Activated CD8-positive, alpha-beta memory T cell treated with anti-CD3 and anti-CD28 coated beads, Interleukin-2, amount 50 U/mL, for 1 hour (primary cell): ENCODE data around the gene DNER.

Experiments used
- DNase-seq: peaks from one replicate; pipeline ENCODE4 v3.0.0-alpha.2; 2020; ENCODE audit errors: extremely low read depth

DNER gene

GRCh38 chr2:229501051-229501794 lies 213.1 kb downstream of the DNER start:
- no peak for DNase-seq

DNA sequence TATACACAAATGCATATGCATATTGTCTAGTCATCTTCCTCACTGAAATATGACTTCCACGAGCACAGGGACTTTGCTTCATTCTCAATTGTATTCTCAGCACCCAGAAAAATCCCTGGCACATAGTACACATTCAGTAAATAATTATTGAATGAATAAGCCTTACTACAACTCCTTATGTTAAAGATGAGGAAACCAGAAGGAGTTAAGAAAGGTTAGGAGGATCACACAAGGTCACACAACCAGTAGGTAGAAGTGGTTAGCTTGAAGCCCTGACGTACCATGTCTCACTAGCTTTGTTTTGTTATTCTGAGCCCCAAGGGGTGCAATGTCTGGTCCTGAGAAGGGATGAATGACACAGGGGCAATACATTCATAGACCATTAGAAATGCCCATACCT lies 222.3 kb downstream of the DNER start:
- DNase-seq = no peak

DNA sequence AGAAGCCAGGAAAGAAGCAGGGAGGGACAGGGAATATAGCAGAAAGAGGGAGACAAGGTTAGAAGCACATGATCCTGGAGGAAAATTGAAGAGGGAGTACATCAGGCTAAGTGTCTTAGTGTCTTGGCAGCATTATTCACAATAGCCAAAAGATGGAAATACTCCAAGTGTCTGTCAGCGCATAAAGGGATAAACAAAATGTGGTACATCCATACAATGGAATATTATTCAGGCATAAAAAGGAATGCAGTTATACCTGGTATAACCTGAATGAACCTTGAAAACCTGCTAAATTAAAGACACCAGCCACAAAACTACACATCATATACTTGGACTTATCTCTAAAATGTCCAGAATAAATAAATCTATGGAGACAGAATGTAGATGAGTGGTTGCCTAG lies 224.2 kb downstream of the DNER start:
- no peak for DNase-seq

DNA sequence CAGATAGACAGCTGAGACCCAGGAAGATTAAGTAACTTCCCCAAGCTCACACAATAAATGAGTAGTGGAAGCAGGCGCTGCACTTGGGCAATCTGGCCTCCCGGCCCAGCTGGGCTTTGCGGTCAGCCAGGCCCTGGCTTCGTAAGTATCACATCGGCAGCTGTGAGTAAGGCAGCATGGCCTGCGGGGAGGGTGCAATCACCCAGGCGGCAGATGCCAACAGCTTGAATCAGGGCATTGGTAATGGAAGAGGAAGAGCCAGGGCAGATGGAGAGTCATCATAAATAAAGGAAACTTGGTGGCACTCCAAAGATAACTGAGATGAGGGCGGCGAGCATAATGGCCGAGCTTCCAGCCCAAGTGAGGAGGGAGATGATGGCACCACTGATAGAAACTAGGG lies 225.3 kb downstream of the DNER start:
- no peak for DNase-seq

GRCh38 chr2:229488232-229488631 lies 226.1 kb downstream of the DNER start:
- DNase-seq = no peak

DNA sequence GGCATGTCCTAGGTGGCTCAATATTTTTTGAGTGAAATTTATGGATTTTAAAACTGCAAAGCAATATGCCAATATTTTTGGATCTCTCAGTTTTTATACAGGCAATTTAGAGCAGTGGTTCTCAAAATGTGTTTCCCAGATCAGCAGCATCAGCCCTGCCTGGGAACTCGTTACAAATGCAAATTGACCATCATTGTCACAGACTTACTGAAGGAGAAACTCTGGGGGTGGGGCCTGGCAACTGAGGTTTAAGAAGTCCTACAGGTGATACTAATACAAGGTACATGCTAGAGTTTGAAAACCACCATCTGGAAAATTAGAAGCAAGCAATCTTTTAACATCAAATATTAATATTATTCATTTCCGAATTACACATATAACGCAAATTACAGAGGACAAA lies 227.7 kb downstream of the DNER start:
- DNase-seq = no peak

GRCh38 chr2:229485857-229486256 lies 228.5 kb downstream of the DNER start:
- DNase-seq = no peak

DNA sequence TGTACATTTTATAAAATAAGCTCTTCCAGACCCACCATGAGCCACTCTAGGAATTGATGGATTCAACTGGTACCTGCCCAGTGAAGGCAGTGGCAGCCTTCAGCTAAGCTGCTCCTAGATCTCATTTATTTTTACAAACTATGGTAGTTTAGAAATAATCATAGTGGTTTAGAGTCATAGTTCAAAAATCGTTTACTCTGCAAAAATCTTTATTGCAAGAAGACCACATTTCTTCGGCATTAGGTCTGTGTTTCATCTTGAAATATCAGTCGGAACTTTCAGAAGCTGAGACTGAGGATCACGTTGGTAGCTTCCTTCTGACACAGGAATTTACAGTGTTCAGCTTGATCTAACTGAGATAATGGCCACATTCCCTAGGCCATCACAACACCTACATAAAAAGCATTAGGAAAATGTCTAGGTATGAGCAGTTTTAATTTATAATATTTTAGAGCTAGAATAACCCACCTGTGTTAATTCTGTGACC lies 237.0 kb downstream of the DNER start:
- no peak for DNase-seq

DNA sequence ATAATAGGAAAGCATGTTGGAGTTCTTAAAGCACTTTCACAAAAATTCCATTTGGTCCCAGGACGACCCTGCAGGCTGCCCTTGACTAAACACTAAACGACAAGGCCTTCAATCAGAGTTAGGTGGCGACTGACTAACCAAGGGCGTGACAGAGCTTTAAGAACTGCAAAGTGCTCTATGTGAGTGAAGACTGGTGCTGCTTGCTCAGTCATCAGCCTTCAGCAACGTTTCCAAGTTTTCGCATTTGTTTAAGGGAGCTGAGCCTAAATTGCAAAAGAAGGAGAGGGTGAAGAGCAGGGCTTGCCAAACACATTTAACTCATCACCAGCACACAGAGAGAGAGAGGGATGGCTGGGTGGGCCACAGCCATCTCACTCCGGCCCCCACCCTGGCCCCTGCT lies 238.6 kb downstream of the DNER start:
- no peak for DNase-seq

DNA sequence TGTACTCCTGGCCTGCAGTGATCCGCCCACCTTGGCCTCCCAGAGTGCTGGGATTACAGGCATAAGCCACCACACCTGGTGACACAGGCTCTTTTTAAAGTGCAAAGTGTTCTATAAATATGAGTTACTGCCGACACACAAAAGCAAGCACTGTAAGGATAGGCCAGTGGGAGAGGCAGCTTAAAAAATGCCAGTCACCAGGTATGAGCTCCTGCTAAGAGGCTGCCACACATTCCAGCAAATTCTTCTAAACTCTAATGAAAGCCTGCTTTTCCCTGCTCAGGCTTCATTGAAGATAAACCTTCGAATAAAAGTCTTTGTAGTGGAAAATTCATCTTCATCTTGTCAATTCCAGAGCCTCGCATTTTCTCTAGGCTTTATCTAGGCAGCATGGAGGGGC lies 240.2 kb downstream of the DNER start:
- DNase-seq = no peak

DNA sequence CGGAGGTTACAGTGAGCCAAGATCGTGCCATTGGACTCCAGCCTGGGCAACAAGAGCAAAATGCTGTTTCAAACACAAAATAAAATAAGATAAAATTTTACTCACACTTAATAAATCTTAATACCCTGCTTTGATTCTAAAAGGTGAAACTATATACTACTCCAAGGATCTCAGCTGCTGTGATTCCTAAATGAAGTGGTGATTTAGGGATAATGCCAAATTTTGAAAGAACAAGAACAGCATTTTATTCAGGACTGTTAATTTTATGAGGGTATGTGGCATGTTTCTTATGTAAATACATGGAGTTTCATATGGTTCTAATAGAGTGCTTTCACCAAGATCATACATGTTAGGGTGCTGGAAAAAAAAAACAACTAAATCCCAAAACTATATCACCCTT lies 243.6 kb downstream of the DNER start:
- no peak for DNase-seq

DNA sequence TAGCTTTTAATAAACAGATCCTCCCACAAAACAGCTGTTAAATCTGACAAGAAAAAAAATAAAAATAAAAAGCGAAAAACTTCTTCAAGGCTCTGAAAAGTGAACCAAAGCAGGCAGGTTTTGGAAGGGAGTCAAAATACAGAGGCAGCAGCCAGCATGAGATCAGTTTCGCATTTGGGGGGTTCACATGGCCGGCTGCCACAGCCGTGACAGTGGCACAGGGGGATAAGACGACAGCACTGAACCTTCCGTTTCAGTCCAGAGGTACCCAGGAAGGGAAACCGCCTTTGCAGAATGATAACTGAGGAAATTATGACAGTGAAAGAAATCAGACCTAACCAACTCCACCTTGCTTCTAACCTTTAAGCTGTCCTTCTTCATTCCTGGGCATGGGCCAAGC lies 246.6 kb downstream of the DNER start:
- DNase-seq = no peak

GRCh38 chr2:229463841-229464346 lies 250.5 kb downstream of the DNER start:
- DNase-seq = no peak

- no peak for DNase-seq
These were observed 252.2 kb downstream of the DNER start for GRCh38 chr2:229462112-229462511.

DNA sequence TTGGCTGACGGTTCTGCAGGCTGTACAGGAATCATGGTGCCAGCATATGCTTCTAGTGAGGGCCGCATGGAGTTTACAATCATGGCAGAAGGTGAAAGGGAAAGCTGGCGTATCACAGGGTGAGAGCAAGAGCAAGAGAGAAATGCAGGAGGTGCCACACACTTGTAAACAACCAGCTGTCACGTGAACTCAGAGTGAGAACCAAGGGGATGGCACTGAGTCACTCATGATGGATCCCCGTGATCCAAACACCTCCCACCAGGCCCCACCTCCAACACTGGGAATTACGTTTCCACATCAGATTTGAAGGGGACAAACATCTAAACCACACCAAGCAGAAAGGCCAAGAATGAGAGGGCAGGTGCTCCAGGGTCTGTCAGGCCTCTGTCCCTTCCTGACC lies 258.3 kb downstream of the DNER start:
- no peak for DNase-seq

DNA sequence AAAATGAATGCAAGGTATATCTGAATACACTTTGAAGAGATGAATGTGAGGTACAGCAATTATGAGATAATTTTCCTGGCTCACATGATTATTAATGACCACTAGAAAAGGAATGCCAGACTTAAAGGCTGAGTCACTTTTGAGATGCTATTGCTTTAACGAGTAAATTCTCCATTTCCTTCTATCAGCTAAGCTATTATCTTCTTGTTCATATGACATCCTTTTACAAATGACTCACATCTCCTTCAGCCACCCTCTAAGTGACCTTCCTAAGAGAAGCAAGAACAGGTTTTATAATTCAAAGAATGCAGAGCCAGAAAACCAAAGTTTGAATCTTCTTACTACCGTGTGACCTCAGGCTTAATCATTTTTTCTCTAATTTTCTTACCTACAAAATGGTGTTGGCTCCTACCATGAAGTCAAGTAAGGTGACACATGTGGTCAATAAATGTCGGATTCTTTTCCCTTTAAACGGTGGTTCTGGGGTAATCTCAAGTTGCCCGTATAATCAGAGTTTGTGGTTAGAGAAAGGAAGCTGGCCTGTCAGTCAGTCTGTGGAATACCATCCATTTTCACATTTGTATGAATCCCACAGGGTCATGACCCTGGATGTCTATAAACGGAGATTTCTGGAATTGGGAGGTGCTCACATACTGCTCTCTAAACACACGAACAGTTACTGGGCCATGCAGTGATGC lies 259.3 kb downstream of the DNER start:
- no peak for DNase-seq

- no peak for DNase-seq
These were observed 261.1 kb downstream of the DNER start for GRCh38 chr2:229453230-229453629.

DNA sequence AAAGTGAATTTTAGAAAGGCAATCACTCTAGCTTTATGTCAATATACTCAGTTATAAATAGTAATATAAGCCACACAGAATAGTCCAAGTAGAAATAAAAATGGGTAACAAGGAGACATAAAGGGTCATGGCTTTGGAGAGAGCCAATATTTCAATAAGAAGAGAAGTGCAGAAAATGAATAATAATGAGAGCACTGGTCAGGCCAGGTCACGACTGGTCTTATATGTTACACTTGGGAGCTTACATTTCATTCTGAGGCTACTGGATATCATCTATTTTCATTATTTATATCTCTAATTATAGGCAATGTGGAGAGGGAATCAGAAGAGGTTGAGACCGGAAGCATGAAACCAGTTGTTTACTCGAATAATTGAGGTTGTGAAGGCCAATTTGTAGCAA lies 262.5 kb downstream of the DNER start:
- DNase-seq = no peak

- DNase-seq = no peak
These were observed 267.1 kb downstream of the DNER start for GRCh38 chr2:229447227-229447626.

DNA sequence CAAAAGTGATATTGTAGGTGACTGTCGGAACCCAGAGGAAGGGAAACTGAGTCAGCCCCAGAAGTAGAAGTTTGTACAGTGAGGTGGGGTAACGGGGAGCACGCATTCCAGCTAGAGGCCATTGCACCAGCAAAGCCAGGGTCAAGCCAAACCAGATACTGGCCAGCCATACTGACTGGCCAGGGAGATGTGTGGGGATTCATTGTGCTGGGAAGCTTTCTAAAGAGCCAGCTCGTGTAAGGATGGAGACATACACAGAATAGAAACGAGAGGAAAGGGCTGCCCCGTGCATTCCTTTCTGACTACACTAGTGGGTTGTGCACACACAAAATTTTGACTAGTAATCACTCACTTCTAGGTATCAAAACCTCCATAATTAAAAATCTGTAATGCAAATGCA lies 268.0 kb downstream of the DNER start:
- no peak for DNase-seq

- DNase-seq = no peak
These were observed 268.7 kb downstream of the DNER start for GRCh38 chr2:229445501-229446211.

DNA sequence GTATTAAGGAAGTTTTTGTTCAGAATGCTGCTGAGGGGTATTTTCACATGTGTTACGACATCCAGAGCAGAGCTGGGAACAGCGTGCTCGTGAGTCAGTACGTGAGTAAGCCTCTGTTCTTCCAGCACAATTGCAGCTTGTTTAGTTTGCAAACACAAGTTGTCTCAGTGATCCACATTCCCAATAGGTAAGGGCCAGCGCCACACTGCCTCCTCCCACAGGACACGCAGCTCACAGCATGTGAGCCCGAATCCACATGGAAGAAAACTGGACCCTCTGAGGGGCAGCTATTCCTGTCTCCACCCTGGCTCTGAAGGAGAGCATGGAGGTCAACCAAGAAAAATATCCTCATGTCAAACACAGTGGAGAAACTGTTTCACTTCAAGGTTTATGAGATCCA lies 269.3 kb downstream of the DNER start:
- no peak for DNase-seq
